Fibroblast of skin of right quadriceps (primary cell): ENCODE results near the gene TOM1.

ENCODE experiments used
- DNase-seq: peaks from one replicate; pipeline ENCODE4 v3.0.0-alpha.2; 2013

The TOM1 gene

DNA sequence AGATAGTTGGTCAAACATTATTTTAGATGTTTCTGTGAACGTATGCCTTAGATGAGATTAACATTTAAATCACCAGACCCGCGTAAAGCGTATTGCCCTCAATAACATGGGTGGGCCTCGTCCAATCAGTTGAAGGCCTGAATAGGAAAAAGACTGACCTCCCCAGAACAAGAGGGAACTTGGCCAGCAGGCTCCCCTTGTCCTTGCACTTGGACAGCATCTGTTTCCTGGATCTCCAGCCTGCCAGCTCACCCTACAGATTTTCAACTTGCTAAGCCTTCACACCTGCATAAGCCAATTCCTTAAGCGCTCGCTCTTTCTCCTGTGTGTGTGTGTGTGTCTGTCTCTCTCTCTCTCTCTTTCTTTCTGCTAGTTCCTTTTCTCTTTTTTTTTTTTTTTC is 8.2 kb downstream of the TOM1 start:
- DNase-seq: no peak

DNA sequence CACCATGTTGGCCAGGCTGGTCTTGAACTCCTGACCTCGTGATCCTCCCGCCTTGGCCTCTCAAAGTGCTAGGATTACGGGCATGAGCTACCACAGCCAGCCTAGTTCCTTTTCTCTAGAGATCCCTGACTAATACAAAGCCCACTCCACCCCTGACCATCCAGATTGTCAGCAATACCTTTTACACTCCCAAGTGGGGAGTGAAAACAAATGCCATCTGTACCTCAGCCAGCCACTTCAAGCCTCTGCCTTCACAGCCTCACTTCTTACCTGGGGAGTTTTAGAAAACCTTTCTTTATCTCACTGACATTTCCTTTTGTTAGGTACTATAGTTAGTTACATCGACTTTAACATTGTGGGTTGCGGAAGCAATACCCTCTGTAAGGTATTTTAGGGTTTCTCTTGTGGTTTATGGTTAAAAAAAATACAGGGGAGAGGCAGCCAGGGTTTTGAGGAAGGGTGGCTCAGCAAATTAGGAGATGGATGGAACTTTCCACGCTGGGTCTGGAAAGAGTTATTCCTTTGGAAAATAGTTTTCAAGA is 8.9 kb downstream of the TOM1 start:
- no peak for DNase-seq

DNA sequence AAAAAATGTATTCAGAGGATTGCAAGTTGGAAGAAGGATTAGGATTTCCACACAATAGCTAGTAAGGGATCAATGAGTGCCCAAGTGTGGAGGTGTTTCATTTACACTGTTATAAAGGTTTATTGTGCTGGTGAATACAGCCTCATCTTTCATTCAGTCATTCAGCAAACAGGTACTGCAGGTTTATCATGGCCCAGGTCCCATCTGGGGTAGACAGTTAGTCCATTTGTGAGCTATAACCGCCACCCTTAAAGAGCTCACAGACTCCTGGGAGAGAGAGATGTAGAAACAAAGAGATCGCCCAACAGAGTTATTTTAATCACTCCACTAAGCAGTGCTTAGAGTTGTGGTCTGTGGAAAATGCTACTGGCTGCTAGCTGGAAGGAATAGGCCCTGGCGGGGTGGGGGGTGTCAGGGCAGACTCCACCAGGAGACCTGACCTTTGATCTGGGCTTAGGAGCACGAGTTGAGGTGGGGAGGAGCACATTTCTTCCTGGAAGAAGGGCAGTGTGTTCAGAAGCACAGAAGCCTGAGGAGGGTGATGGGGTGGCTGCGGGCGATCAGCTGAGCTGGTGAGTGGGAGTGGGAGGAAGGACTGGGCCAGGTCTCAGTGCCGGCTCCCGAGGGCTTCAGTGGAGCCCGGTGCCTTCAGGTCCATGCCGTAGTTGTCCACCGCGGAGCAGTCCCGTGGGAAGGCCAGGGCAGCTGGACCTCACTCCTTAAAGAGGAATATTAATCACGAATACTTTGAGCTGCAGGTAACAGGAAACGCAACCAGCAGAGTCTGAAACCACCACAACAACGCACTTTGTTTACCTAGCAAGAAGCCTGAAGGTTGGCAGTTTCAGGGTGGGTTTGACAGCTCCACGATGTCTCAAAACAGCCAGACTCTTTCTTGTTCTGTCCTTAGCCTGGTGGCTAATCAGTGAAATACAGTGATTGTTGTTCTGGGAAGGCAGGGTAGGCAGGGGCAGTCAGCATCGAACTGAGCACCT is 11.2 kb downstream of the TOM1 start:
- DNase-seq: no peak

DNA sequence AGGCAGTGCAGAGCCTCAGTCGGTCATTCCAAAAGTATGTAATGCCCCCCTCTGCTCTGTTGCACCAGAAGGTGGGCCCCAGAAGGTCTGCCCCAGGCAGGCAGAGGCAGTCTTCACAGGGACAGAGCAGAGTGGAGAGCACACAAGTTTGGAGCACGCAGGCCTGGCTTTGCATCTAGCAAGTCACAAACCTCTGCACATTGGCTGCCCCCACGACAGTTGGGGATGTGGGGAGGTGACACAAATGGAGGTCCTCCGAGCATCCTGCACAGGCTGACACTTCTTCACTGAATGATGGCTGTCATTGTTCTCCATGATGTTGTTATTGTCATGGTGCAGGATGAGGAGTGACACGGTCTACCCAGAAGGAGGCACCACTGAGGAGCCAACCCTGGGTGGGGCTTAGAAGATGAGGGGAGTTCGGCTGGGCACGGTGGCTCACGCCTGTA is 11.9 kb downstream of the TOM1 start:
- DNase-seq: no peak

DNA sequence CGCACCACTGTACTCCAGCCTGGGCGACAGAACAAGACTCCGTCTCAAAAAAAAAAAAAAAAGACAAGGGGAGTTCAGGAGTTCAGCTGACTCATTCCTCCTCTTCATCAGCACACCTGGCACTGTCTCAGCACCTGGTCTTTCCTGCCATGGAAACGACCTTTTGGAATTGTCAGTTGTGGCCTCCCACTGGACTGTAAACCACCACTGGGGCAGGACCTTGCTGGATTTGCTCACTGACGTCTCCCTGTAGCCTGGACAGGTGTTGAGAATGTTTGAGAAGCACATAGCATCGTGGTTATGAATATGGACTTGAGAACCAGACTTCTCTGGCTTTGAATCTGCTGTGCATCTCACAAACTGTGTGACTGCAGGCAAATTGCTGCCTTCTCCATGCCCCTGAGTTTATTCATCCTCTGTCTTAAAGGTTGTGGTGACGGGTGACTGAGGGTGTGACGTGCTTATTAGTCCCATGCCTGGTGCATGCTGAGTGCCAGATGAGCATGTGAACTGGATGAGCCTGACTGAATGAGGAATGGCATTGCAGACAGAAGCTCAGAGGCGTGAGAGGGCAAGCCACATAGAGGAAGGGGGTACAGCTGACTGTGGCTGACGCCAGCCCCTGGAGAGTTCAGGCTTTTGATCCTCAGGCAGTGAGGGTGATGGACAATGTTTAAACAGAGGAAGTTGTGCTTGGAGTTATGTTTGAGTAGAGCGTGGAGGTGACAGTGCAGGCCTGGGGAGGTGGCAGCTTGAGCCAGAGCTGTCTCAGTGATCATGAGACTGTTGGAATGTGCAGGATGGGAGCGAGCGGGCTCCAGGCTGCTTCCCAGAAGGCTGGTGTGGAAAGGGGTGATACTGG is 12.7 kb downstream of the TOM1 start:
- DNase-seq: peak; percentile 65

DNA sequence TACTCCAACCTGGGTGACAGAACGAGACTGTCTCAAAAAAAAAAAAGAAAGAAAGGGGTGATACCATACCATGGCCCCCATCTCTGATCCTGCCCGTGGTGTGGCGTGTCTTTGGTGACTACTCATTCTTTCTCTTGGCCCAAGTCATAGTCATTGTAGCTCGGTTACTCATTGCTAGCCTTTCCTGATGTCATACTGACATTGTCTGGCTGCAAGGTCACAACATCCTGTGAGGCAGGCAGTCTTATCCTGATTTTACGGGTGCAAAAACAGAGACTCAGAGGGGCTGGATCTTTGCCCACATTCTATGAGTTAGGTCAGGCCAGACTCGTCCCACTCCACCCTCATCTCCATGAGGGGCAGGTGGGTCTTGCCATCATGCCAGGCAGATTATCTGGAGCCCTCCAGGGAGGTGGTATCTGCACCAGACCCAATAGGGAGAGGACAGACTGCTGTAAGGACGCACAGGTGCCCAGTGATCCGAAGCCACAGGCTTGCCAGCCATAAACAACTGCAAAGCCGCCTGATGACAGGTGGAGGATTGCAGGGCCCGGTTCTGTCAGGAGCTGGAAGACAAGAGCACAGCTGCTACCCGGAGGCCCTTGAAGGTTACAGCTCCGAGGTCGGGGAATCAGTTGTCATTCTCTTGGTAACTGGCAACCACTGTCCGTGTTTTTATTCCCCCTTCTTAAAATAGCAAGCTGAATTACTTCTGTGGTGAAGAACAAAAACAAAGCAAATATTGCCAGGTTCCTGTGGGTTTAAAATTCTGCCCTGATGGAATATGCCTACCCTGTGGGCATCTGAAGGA is 13.8 kb downstream of the TOM1 start:
- peak; percentile 83 for DNase-seq

DNA sequence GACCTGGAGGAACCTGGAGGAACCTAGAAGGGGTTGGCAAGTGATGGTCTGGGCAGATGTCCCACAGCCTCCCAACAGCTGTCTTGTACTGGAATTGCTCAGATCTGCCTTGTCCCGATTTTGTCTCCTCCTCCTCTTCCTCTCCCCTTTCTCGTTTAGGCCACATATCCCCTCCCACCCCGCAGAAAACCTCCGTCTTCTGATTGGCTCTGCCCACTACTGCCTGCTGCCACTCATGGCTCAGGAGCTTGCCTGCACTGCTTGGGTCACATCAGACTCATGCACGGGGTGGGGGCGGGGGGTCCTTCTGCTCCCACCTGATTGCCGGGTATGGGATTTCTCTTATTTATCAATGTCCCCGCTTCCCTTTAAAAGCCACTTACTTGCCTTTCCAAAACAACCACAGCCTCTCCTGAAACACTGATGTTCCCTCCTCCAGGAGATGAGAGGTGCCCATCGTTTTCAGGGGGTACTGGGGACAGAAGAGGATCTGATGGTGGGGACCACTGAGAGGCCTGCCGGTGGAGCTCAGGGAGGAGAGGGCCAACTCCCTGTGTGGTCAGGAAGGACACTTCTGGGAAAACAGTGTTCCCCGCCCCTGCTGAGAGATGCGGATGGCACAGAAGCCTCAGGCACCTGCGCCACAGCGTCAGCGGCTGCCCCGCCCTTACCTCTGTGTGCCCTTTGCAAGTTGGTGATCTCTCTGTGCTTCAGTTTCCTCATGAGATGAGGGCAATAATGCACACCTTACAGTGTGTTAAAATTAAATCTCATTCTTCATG is 14.7 kb downstream of the TOM1 start:
- DNase-seq: no peak

DNA sequence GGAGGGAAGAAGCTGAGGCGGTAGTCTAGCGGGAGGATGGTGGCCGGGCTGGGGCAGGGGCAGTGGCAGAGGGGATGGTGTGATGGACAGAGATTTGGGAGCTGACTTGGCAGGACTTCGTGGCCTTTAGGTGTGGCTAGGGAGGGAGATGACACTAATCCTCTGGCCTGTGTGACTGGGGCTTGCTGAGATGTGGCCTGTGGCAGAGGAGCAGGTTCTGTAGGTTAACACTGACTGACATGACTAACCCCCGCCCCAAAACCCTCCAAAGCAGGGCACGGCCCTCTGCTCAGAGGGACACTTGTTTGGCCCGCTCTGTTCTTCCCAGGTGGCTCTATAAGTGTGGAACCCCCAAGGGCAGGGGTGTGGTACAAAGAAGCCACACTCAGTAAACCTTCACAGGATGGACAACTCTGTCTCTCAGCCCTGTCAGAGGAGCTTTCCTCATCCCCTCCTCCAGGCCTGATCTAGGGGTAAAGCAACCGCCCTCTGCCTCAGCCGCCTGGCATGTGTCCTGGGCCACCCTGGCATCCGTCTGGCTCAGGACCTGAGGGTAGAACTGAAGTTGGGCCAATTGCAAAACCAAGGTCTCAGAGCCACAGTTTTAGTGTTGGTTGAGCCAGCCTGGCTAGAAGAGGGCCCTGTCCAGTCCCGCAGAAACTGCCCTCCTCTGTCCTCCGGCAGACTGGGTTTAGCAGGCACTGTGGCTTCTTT is 15.6 kb downstream of the TOM1 start:
- no peak for DNase-seq

- no peak for DNase-seq
Observed at GRCh38 chr22:35315855-35316745, 16.4 kb downstream of the TOM1 start.

- DNase-seq: no peak
Observed at GRCh38 chr22:35316751-35317150, 17.1 kb downstream of the TOM1 start.

DNA sequence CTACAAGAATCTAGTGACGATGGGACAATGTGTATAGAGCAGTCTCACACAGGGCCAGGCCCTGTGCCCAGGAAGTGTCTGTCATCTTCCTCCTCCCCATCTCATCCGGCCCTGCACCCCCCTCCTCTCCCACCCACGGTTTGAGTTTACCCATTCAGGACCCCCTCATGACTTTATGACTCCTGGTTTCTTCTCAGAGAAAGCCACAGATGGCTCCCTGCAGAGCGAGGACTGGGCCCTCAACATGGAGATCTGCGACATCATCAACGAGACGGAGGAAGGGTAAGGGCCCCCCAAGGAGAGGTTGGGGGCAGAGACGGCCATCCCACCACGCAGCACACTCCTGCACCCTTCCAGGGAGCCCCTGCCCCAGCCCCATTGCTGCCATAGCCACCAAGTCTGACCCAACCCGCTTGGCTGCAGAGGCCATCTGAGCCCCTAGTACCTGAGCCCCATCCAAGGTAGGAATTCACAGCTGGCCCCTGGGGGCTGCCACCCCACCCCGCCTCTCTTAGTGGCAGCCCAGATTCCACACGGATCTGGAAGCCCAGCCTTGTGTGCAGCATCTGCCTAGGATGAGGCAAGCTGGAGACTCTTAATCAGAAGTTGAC is 18.1 kb downstream of the TOM1 start:
- DNase-seq: no peak

DNA sequence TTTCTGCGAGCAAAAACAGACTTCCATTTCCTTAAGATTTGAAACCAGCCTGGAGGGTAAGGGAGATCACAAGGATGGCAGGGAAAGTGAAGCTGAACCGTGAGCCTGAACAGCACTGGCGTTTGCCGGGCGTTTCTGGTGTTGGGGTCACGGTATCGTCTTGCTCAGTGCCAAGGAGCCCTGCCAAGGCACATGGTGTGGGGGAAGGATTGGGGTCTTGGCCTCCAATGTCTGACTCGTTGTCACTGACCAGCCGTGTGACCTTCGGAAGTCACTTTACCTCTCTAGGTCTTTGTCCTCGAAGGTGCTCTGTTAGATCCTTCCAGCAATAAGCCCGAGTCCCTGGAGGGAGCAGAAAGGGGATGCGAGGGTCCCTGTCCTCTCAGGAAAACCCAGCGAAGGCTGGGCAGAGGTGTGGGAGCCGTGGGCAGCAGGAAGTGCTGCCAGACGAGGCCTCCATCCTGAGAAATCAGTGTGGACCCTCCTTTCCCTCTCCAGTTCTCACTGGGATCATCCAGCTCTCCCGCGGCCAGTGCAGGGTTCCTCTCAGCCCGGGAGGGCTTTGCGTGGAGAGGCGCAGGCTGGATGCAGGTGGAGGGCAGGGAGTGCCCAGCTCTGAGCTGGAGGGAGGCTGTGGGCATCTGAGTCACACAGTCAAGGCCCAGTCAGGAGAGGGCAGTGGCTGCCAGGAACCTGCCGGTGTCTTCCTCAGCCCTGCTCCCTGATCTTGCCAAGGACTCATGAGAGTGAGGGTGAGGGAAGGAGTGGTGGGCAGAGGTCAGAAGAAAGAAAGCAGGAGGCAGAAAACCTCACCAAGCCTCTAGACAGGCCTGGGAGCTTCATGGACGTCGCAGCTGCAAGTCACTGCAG is 18.9 kb downstream of the TOM1 start:
- no peak for DNase-seq

DNA sequence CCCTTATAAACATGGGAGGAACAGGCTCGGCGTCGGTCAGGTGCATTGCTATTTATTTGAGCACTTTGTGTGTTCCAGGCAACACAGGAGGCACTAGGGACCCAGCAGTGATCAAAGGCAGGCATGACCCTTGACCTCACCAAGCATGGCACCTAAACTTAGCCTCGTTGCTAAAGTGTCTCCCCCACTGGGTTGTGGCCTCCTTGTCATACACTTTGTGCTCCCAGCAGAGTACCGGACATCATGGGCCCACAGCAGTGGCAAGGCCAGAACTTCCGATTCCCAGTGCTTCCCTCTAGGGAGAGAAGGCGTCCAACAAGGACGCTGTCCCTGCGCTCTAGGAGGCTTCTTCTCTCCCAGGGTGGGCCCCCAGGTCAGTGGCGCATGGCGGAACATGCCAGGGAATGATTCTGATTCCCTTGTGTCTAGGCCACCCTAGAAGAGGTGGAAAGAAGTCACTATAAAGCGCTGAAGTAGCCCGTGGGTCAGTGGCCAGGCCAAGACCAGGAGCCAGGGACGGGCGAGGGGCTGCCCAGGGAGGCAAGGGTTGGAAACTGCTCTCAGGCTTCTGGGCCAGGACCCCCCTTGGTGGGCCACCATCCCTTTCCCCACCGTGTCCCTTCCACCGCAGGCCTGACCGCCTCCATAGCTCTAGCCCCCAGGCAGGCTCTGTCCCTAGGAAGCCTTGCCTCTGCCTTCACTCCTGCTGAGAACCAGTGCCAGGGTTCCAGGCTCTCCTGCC is 19.7 kb downstream of the TOM1 start:
- DNase-seq: no peak

GRCh38 chr22:35322126-35322525 is 22.4 kb downstream of the TOM1 start:
- no peak for DNase-seq

- DNase-seq: no peak
Observed at GRCh38 chr22:35322893-35323292, 23.2 kb downstream of the TOM1 start.

- no peak for DNase-seq
Observed at GRCh38 chr22:35323305-35323704, 23.6 kb downstream of the TOM1 start.

DNA sequence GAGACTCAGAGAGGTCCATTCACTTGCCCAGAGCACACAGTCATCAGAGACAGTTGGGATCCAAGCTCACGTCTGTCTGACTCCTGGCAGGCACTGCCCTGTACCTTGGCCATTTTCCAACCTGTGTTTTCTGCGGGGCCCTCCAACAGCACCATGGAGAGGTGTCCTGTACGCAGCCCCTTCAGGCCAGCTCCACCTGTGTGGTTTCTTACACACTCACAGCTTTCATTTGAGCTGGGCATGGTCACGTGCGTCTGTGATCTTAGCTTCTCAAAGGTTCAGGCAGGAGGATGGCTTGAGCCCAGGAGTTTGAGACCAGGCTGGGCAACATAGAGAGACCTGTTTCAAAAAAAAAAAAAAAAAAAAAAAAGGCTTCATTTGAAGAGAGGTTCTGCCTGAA is 24.4 kb downstream of the TOM1 start:
- no peak for DNase-seq

GRCh38 chr22:35324762-35325161 is 25.1 kb downstream of the TOM1 start:
- no peak for DNase-seq
